Measurements from ENCODE around the gene ACRBP.

Gene ACRBP

DNA sequence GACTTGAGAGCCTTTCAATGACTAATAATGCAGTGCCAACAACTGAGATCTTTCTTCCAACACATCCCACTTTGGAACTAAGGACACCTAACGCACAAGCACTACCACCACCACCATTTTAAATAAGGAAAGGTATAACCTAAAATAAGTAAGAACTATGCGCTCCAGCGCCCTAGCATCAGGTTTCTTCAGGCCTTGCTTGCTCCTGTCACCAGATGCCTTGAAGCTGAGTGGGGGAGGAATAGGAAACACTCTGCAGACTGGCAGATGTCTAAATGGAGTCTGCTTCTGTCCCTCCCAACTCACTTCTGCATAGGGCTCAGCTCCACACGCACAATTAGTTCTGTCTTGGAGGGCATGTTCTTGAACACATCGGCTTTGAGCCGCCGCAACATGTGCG lies 55.1 kb downstream of the ACRBP start:
- TF ChIP-seq, protein P1, sequence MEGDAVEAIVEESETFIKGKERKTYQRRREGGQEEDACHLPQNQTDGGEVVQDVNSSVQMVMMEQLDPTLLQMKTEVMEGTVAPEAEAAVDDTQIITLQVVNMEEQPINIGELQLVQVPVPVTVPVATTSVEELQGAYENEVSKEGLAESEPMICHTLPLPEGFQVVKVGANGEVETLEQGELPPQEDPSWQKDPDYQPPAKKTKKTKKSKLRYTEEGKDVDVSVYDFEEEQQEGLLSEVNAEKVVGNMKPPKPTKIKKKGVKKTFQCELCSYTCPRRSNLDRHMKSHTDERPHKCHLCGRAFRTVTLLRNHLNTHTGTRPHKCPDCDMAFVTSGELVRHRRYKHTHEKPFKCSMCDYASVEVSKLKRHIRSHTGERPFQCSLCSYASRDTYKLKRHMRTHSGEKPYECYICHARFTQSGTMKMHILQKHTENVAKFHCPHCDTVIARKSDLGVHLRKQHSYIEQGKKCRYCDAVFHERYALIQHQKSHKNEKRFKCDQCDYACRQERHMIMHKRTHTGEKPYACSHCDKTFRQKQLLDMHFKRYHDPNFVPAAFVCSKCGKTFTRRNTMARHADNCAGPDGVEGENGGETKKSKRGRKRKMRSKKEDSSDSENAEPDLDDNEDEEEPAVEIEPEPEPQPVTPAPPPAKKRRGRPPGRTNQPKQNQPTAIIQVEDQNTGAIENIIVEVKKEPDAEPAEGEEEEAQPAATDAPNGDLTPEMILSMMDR (IDR thresholded peaks at IDR 0.05; ENCODE audit: low read depth, low read length, missing control alignments): no peak
- DNase-seq (ENCODE audit: extremely low read depth, low read depth): no peak
- H3K4me3 ChIP-seq (replicated peaks; ENCODE audit: low read depth, low read length): no peak overlapping the region
